ENCODE measurements around the gene ARHGAP29.

The ARHGAP29 gene

DNA sequence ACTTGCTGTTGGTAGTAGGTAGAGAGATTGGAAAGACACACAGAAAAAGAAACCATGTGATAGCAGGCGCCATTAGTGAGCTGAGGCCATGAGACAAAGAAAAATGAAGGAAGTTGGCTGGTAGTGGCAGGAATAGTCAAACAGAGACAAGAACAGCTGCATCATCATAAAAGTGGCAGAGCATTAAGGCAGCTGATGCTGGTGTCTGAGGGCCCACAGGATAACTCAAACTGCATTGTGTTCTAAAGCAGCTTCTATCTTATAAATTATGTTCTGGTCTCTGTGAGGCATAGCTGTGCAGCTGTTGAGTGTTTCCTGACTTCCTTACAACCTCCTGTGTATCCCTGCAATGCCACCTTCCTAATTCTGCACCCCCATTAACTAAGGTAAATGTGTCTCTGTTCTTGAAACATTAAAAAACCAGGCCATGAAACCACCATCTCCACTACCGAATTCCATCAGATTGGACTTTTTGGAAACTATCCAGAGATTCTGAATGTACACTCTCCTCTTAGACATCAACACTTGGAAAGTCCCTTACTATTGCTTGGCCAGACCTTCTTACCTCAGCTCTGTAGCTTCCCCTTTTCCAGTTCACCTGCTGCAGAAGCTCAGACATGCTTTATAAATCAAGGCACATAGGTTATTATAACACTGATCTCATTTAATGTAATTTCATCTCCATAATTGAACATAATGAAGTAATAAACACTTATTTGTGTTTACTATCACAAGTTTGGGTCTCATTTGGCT is 23.4 kb upstream of the ARHGAP29 start:
- FAIRE-seq, result no peak
- no peak for DNase-seq (ENCODE audit: low spot score)

DNA sequence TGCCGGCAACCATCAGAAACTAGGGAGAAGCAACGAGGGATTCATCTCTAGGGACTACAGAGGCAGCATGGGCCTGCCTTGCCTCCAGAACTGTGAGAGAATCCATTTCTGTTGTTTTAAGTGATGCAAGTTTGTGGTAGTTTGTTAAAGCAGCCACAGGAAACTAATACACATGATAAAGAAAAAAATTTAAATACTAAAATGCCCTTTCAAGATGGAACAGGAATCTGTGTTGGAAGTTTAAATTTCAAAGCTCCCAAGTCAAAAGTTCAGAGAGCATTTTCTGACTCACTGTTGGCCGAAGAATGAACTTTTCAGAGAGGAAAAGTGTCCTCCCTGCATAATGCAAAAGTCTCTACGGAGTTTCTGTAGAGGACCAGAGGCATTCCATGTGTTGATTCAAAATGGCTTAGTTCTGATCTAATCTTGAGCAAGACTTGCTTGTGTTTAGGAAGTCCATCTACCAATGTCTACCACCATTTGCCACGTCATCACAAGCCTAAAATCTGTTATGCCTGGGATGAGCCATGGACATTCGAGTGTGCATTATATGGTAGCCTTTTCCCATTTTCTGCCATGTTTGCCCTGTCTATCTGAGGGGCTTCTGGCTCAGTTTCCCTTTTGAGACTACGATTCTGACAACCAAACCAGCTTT is 22.4 kb upstream of the ARHGAP29 start:
- FAIRE-seq (no peak), DNase-seq (ENCODE audit: low spot score) (no peak)

DNA sequence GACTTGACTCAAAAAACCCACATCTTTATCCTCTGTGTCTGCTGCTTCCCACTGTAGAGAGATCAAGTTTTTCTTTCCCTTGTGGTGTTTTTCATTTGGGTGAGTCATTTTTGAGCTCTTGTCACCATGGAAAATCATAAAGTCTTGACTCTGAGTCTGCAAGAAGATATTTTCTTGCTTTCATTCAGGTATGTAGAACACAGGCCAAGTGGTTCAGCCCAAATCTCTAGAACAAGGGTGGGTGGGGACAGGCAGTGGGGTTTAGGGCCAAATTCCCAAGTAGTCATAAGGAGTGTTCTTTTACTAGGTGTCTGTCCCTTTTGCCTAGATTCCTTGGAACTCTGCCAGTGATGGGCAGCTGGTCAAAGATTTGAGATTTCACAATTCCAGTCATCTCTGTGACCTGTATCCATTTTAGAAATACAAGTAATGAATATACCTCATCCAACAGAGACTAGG is 21.5 kb upstream of the ARHGAP29 start:
- FAIRE-seq, result no peak
- DNase-seq (ENCODE audit: low spot score), result peak; percentile 81

DNA sequence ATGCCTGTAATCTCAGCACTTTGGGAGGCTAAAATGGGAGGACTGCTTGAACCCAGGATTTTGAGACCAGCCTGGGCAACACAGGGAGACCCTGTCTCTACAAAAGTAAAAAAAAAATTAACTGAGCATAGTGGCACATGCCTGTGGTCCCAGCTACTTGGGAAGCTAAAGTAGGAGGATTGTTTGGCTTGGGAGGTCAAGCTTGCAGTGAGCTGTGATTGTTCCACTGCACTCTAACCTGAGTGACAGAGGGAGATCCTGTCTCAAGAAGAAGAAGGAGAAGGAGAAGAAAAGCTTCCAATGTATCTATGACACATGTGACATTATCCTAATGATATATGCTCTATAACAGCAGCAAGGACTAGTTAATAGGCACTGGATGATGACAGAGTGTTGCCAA is 20.1 kb upstream of the ARHGAP29 start:
- DNase-seq (ENCODE audit: low spot score) (no peak), FAIRE-seq (no peak)

DNA sequence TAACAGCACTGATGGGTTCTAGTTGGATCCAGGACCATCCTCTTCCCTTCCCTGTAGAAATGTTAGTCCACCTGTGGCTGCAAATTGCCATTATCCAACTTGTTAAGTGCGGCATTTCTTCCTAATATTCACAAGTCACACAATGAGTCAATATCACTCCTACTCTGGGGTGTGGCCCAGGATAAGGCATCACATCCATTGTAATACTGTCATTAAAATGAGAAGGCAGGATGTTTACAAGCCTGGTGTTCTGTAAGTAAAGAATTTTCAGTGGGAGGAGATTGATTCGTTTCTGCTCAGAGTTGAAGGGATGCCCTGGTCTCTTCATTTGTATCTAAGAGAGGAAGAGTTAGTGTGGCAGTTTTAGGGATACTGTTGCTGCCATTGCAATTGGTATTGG is 18.1 kb upstream of the ARHGAP29 start:
- peak; percentile 88 for FAIRE-seq
- DNase-seq (ENCODE audit: low spot score), result no peak

DNA sequence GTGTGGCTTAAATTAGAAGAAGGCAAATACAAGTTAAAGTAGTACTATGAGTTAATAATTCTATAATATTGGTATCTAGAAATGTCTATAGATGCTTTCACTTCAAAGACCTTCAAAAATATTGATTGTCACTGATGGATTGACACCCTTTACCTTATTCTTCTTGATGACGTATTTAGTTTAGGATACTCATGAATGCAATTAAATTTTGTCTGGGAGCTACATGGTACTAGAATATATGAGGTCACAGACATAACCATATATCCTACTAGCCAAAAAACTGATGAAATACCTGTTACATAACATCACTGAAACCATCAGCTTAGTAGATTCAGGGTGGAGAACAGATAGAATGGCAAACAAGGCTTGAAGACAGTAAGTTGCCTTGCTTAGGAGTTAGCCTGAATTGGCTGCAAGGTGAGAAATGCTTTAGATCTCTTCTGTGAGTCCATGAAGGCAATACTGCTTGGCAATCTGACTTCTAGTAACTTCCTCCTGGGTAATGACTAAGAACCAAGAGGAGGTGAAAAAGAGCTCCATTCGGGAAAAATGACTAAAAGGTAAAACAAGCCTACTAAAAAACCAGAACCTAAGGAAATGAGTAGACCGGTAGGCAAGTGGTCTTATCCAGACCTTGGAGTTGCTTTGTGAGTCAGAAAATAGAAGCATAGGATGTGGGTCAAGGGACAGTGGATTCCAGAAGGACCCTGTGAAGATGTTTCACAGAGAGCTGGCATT is 16.9 kb upstream of the ARHGAP29 start:
- FAIRE-seq (no peak), DNase-seq (ENCODE audit: low spot score) (no peak)

DNA sequence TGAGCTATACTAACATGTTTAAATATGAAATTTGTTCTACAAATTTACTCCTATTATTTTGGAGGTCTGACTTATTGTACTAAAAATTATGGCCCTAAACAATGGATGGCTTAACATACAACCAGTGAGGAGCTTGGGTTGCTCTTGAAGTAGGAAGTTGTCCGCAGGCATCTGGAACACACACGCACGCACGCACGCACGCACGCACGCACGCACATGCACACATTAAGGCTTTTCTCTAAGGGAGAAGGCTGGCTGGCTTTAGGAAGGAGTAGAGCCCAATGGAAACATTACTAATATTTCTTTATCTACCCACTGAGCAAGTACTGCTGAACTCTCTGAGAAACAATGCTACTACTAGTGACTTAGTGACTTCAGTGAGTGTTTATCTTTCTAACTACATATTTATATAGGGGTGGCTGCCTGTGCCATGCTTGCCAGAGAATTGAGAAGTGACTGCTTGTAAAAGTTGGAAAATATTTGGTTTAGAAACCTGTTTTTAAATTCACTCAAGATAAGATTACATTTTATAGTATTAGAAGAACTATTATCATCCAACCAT is 16.2 kb upstream of the ARHGAP29 start:
- no peak for FAIRE-seq

DNA sequence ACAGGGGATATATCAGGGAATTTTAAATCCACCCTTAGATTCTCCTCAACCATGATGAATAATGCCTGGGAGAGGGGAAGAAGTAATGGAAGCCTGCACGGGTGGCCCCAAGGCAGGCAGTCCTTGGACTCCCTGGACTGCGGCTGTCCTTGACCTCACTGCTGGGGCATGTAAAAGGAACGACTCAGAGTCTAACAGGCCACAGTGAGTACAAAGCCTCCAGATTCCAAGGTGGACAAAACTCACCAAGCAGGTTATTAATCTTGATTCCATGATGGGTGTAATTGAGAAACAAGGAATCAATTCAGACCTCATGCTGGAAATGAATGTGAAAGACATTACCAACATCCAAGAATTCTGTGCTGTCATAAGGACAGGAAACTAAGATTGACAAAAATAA is 13.0 kb upstream of the ARHGAP29 start:
- DNase-seq (ENCODE audit: low spot score) (no peak), FAIRE-seq (no peak)

More for the DNA sequence above, 16.2 kb upstream of the ARHGAP29 start:
- no peak for DNase-seq (ENCODE audit: low spot score)

DNA sequence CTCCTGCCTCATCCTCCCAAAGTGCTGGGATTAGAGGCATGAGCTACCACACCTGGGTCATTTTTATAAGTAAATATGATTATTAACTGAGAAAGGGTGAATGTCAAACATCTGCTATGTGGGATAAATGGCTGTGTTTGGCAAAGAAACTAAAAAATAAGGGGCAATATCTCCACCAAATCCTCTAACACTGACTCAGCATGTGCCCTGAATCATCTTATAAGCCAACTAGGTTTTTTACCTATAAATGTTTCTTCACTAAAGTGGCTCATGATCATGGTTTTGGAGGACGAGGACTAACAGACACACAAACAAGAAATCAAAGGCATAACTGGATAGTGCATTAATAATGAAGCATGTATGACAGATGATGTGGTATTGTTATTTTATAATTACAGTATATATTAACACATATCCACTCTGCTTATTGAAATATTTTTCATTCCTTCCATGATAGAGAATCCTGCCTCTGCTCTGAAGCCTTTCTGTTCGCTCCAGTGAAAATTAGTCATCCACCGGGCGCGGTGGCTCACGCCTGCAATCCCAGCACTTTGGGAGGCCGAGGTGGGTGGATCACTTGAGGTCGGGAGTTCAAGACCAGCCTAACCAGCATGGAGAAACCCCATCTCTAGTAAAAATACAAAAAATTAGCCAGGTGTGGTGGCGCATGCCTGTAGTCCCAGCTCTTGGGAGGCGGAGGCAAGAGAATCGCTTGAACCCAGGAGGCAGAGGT is 11.7 kb upstream of the ARHGAP29 start:
- no peak for DNase-seq (ENCODE audit: low spot score)
- FAIRE-seq, result no peak

DNA sequence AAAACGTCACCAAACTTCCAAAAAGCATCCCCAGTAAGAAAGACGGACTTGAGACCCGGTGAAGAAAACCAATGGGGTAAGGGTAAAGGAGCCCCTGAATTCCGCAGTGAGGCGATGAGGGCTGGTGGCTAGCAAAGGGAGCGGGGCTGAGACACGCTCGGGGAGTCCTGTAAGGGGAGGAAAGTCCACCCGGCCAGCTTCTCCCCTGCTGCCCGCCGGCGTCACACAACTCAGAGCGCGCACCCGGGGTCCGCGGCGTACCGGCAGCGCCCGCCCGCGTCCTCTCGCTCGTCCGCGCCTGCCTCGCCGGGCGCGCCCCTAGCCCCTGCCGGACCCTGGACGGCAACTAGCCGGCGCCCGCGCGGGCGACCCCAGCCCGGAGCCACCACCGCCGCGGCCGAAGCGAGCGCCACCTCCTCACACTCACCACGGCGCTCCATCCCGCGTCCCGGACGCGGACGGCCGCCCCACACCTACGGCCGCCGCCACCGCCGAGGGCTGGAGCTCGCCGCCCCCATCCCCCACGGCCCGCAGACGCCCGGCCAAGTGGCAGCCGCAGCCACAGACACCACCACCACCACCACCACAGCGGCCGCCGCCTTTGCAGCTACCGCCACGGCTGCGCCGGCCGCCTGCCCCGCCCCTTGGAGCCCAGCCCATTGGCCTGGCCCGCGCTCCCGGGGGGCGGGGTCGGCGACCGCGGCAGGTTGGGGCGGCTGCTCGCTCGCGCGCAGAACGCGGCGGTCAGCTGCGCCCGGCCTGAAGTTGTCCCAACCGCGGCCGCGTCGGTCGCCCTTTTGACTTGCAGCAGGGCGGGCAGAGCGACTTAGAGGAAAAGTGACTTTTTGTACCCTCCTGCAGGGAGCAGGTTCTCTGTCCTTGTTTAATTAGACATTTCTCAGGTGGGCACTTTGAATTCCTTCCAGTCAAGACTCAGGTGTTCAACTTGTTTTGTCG is 10.0 kb upstream of the ARHGAP29 start:
- DNase-seq (ENCODE audit: low spot score), result peak; percentile 85
- FAIRE-seq, result peak; percentile 76

DNA sequence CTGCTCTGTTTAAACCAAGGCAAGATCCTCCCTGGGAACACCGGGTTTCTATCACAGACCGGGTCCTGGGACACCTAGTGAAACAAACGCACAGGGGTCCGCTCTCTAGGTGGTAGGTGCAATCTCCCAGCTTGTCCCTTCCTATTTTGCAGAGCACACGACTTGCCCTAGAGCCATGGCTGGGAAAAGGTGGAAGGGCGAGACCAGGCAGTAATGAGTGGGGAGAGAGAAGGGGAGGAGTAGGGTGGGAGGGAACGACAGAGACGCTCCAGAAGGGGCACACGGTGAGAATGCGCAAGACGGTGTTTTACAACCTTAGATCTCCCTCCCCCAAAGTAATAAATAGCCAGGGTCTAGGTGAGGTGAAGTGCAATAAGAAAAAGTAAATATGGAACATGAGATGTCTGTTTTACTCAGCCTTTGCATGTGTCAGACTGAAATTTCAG is 9.3 kb upstream of the ARHGAP29 start:
- DNase-seq (ENCODE audit: low spot score) (no peak), FAIRE-seq (no peak)

DNA sequence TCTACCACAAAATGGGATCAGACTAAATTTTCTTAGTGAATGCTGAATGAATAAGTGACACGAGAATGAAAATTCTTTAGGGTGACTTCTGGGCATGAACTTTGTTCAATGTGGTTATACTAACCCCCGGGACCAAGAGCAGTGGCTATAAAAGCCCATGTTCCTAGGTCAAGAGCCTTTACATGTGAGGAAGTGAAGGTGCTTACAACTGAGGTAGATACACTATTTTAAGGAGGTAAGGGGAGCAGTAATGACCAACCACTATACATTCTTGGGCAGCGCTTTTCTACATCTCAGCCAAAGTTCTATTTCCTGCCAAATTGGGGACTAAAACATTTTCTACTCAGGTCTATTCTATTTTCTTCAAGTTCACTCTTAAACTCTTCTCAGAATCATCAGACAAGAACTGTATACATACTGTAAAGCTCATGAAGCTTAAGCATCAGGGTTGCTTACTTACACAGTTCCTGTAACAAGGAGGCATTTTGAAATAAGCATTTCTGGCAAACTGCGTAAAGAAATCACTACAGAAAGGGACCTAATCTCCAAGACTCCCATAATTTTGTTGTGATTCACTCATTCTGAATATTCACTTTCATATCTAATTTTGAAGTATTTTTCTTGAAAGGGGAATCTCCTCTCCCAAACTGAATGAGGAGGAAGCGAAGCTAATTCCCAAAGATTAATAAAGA is 8.5 kb upstream of the ARHGAP29 start:
- FAIRE-seq (no peak), DNase-seq (ENCODE audit: low spot score) (no peak)

DNA sequence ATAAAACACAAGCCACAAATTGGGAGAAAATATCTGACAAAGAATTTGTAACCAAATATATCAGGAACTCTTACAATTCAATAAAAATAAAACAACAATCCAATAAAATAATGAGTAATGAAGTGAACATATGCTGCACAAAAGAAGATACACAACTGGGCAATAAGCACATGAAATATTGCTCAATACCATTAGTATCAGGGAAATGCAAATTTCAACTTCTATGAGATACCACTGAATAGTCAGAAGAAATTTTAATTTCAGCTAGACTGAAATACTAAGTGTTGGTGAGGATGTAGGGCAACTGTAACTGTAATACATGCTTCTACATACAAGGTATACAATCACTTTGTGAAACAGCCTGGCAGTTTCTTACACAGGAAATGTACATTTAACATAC is 7.4 kb upstream of the ARHGAP29 start:
- FAIRE-seq (no peak), DNase-seq (ENCODE audit: low spot score) (no peak)

DNA sequence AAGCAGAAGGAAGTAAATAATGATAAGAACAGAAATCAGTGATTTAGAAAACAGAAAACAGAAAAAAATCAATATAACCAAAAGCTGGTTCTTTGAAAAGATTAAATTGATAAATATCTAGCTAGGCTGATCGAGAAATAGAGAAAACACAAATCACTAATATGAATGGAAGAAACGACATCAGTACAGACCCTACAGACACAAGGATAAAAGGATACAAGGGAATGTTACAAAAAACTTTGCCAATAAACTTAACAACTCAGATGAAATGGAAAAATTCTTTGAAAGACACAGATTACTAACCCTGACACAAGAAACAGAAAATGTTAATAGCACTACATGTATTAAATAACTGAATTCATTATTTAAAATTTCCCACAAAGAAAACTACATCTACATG is 6.3 kb upstream of the ARHGAP29 start:
- FAIRE-seq (no peak), DNase-seq (ENCODE audit: low spot score) (no peak)

DNA sequence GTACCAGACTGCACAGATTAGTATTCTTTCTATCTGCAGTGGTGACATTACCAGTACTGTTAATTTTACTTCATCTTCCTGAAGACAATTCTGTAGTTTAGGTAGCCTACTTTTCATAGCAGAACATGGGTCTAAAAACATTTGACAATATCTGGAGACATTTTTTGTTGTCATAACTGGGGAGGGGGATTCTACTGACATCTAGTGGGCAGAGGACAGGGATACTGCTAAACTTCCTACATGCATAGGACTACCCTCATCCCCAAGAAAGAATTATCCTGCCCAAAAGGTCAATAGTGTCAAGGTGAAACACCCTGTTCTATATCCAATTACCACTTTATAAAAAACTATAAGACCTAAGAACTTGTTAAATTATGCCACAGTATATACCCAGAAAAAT is 3.4 kb upstream of the ARHGAP29 start:
- FAIRE-seq, result no peak
- DNase-seq (ENCODE audit: low spot score), result no peak

DNA sequence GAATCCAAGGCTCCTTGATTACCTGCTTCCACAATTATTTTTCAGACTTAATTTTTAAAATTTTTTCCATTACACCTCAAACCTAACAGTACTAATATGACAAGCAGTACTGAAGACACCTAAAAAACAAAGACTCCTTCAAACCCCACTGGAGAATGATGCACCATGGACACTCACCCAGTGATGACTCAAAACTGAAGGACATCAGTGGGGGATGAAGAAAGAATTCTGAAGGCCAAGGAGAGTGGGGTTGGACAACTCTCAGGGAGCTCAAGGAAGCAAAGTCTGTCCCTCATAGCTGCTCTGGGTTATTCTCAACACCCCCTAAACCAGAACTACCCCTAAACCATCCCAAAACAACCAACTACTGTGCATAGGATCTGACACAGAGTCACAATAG is 2.4 kb upstream of the ARHGAP29 start:
- DNase-seq (ENCODE audit: low spot score) (no peak), FAIRE-seq (no peak)

DNA sequence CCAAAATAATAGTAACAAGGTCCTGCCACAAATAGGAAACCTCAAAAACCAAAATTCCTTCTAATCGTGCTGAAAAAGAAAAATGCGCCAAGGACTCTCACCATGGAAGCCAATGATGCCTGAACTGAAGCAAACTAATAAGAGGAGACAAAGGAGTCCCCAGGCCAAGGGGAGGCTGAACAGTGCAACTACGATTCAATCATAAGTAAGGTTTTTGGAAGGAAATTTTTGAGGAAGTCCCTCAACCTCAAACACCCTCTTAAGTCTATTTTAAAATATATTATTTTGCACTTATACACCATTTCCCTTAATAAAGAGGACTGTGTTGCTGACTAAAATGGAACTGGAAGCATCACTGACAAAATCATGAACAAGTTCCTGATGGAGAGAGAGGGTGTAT is 1.7 kb upstream of the ARHGAP29 start:
- FAIRE-seq, result no peak
- DNase-seq (ENCODE audit: low spot score), result no peak

DNA sequence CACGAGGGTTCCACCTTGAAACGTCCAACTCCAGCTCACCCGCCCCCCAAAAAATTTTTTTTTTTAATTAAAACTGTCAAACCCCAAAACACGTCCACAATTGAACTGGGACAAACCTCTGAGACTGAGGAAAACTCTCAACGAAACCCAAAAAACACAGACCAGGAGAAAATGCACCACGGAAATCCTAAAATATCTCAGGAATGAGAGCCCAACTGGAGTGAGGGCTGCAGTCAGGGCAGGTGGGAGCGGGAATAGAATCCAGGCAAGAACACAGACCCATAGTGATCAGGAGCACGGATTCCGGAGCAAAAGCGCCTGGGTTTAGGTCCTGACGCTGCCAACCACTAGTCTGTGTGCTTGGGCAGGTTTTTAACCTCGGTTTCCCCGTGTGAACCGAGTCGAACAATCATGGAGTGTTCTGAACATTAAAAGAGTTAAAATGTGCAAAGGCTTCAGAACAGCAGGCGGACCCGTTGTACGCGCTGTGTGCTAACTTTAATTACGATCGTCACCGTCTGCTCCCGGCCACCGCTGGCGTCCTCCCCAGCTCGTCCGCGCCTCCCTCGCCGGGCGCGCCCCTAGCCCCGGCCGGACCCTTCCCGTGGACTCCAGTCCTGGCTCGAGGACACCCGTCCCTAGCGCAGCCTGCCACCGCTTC is 624 bp downstream of the ARHGAP29 start:
- DNase-seq (ENCODE audit: low spot score) (peak; percentile 31), FAIRE-seq (no peak)

DNA sequence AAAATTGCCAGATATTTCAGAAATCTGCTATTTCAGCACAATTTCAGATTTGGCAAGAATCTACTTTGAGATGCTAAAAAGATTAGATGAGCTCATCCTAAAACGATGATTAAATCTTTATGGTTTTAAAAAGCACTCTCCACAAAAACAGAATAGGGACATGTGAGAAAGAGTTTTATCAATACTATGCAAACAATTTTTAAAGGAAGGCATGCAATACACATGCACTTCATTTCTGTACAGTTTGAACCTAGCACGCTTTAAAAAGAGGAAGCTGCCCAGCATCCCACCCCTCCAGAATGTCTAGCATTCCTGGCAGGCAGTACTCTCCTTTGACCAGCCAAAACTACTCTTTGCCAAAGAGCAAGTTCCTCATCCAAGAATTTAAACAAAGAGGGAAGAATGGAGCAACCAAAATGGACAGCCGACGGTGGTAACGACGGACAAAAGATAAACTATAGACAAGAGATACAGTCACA is 1.3 kb downstream of the ARHGAP29 start:
- DNase-seq (ENCODE audit: low spot score), result no peak
- FAIRE-seq, result no peak
